ENCODE data around the gene DENND5A. TPM values are rescaled to one million over a fixed set of nuclear protein-coding genes. Genes with fewer than 3 reads are reported as not detected.

The DENND5A gene
- total and polyA plus RNA-seq, 9 of the 15 experiments (the other 6 are each of a cell fraction or from before 2014, with no cell fraction given): 11.7 to 130 (median 46.3) TPM

DNA sequence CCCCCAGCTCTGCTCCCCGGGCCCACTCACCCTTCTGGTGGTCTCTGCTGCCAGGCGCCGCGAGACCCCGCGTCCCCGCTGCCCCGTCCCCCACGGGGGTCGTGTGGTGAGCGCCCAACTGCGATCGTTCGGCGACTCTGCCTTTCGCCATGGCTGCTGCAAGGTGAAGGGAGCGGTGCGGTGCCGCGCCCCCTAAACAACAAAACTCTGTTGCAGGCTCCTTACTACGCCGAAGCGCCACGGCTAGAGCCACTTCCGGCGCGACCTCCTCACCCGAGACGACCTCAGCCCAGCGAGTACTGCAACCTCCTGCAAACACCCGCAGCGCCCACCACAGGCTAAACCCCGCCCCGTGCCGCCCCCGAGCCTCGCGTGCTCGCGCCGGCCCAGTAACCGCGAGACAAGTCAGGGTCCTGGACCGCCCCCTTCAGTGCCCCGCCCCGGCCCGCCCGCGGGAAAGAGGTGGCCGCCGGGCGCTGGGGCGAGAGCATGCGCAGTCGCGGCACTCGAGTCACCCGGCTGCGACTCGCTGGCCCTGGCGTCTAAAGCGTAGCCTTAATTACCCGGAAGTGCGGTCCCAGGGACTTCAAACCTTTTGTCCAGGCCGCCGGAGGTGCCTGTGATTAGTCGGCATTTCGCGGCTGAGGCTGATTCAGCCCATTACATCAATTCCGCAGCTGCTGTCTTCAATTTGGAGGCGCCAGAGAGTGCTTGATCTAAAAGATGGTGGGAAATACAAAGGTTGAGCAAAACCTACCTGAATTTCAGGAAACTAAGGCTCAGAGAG lies 49.3 kb upstream of the DENND5A start, which contains the start of gene TMEM41B (continued):
- TF ChIP-seq, protein P1, sequence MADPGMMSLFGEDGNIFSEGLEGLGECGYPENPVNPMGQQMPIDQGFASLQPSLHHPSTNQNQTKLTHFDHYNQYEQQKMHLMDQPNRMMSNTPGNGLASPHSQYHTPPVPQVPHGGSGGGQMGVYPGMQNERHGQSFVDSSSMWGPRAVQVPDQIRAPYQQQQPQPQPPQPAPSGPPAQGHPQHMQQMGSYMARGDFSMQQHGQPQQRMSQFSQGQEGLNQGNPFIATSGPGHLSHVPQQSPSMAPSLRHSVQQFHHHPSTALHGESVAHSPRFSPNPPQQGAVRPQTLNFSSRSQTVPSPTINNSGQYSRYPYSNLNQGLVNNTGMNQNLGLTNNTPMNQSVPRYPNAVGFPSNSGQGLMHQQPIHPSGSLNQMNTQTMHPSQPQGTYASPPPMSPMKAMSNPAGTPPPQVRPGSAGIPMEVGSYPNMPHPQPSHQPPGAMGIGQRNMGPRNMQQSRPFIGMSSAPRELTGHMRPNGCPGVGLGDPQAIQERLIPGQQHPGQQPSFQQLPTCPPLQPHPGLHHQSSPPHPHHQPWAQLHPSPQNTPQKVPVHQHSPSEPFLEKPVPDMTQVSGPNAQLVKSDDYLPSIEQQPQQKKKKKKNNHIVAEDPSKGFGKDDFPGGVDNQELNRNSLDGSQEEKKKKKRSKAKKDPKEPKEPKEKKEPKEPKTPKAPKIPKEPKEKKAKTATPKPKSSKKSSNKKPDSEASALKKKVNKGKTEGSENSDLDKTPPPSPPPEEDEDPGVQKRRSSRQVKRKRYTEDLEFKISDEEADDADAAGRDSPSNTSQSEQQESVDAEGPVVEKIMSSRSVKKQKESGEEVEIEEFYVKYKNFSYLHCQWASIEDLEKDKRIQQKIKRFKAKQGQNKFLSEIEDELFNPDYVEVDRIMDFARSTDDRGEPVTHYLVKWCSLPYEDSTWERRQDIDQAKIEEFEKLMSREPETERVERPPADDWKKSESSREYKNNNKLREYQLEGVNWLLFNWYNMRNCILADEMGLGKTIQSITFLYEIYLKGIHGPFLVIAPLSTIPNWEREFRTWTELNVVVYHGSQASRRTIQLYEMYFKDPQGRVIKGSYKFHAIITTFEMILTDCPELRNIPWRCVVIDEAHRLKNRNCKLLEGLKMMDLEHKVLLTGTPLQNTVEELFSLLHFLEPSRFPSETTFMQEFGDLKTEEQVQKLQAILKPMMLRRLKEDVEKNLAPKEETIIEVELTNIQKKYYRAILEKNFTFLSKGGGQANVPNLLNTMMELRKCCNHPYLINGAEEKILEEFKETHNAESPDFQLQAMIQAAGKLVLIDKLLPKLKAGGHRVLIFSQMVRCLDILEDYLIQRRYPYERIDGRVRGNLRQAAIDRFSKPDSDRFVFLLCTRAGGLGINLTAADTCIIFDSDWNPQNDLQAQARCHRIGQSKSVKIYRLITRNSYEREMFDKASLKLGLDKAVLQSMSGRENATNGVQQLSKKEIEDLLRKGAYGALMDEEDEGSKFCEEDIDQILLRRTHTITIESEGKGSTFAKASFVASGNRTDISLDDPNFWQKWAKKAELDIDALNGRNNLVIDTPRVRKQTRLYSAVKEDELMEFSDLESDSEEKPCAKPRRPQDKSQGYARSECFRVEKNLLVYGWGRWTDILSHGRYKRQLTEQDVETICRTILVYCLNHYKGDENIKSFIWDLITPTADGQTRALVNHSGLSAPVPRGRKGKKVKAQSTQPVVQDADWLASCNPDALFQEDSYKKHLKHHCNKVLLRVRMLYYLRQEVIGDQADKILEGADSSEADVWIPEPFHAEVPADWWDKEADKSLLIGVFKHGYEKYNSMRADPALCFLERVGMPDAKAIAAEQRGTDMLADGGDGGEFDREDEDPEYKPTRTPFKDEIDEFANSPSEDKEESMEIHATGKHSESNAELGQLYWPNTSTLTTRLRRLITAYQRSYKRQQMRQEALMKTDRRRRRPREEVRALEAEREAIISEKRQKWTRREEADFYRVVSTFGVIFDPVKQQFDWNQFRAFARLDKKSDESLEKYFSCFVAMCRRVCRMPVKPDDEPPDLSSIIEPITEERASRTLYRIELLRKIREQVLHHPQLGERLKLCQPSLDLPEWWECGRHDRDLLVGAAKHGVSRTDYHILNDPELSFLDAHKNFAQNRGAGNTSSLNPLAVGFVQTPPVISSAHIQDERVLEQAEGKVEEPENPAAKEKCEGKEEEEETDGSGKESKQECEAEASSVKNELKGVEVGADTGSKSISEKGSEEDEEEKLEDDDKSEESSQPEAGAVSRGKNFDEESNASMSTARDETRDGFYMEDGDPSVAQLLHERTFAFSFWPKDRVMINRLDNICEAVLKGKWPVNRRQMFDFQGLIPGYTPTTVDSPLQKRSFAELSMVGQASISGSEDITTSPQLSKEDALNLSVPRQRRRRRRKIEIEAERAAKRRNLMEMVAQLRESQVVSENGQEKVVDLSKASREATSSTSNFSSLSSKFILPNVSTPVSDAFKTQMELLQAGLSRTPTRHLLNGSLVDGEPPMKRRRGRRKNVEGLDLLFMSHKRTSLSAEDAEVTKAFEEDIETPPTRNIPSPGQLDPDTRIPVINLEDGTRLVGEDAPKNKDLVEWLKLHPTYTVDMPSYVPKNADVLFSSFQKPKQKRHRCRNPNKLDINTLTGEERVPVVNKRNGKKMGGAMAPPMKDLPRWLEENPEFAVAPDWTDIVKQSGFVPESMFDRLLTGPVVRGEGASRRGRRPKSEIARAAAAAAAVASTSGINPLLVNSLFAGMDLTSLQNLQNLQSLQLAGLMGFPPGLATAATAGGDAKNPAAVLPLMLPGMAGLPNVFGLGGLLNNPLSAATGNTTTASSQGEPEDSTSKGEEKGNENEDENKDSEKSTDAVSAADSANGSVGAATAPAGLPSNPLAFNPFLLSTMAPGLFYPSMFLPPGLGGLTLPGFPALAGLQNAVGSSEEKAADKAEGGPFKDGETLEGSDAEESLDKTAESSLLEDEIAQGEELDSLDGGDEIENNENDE (IDR thresholded peaks at IDR 0.05; ENCODE audit: low read depth, low read length): no peak
- TF ChIP-seq, protein P2, sequence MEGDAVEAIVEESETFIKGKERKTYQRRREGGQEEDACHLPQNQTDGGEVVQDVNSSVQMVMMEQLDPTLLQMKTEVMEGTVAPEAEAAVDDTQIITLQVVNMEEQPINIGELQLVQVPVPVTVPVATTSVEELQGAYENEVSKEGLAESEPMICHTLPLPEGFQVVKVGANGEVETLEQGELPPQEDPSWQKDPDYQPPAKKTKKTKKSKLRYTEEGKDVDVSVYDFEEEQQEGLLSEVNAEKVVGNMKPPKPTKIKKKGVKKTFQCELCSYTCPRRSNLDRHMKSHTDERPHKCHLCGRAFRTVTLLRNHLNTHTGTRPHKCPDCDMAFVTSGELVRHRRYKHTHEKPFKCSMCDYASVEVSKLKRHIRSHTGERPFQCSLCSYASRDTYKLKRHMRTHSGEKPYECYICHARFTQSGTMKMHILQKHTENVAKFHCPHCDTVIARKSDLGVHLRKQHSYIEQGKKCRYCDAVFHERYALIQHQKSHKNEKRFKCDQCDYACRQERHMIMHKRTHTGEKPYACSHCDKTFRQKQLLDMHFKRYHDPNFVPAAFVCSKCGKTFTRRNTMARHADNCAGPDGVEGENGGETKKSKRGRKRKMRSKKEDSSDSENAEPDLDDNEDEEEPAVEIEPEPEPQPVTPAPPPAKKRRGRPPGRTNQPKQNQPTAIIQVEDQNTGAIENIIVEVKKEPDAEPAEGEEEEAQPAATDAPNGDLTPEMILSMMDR (IDR thresholded peaks at IDR 0.05 in 2 of 3, conservative IDR thresholded peaks at IDR 0.05 in 1 of 3; ENCODE audit: insufficient read depth in 2 of 3, low read depth in 1 of 3, low read length in 3 of 3): peak in 2 of 3 experiments; percentile 15 to 20; a peak in 2 of 6 replicates
- TF ChIP-seq GATAD2B (IDR thresholded peaks at IDR 0.05; ENCODE audit: borderline replicate concordance): peak; percentile 42; the same call in 1 of the 2 replicates
- TF ChIP-seq SIRT6 (IDR thresholded peaks at IDR 0.05; ENCODE audit: low read depth, low read length): no peak
- peak; percentile 82 for TF ChIP-seq KDM5B (IDR thresholded peaks at IDR 0.05; ENCODE audit: insufficient replicate concordance, low read depth, low read length)
- TF ChIP-seq MTA2 (IDR thresholded peaks at IDR 0.05; ENCODE audit: low read depth): no peak
- TF ChIP-seq CBX5 (IDR thresholded peaks at IDR 0.05; ENCODE audit: borderline replicate concordance, low read depth): no peak
- TF ChIP-seq MAFK (IDR thresholded peaks at IDR 0.05; ENCODE audit: low read length): peak; percentile 67
- TF ChIP-seq, protein P3, sequence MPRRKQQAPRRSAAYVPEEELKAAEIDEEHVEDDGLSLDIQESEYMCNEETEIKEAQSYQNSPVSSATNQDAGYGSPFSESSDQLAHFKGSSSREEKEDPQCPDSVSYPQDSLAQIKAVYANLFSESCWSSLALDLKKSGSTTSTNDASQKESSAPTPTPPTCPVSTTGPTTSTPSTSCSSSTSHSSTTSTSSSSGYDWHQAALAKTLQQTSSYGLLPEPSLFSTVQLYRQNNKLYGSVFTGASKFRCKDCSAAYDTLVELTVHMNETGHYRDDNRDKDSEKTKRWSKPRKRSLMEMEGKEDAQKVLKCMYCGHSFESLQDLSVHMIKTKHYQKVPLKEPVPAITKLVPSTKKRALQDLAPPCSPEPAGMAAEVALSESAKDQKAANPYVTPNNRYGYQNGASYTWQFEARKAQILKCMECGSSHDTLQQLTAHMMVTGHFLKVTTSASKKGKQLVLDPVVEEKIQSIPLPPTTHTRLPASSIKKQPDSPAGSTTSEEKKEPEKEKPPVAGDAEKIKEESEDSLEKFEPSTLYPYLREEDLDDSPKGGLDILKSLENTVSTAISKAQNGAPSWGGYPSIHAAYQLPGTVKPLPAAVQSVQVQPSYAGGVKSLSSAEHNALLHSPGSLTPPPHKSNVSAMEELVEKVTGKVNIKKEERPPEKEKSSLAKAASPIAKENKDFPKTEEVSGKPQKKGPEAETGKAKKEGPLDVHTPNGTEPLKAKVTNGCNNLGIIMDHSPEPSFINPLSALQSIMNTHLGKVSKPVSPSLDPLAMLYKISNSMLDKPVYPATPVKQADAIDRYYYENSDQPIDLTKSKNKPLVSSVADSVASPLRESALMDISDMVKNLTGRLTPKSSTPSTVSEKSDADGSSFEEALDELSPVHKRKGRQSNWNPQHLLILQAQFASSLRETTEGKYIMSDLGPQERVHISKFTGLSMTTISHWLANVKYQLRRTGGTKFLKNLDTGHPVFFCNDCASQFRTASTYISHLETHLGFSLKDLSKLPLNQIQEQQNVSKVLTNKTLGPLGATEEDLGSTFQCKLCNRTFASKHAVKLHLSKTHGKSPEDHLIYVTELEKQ (CRISPR knock-in tag; IDR thresholded peaks at IDR 0.05): no peak
